H1 (cell line): Measurements from ENCODE around the gene BTNL2. TPM values are rescaled to one million over a fixed set of nuclear protein-coding genes. Genes with fewer than 3 reads are reported as not detected.

Experiments used
- CTCF ChIA-PET: fragments of 300-600 bp; sonication (Branson Sonifier 250); formaldehyde crosslinking; loops from one replicate; lab custom pipeline; 2021; ENCODE audit not compliant: partially characterized antibody; lab: Charles Lee
- POLR2A ChIA-PET: fragments of 300-600 bp; sonication (Branson Sonifier 250); formaldehyde crosslinking; loops from one replicate; lab custom pipeline; 2021; ENCODE audit warnings: inconsistent platforms; ENCODE audit not compliant: partially characterized antibody; lab: Charles Lee
- DNase-seq, 2 experiments: peaks; one replicate each; pipeline versions ENCODE4 v3.0.0 to v3.0.0-alpha.2; 2010 to 2022; ENCODE audit warnings: low spot score in 2 of 2, low read depth in 1 of 2, mixed read lengths in 1 of 2
- FAIRE-seq: peaks from 2 replicates; lab custom pipeline; 2011; peaks lifted over from hg19 to GRCh38; lab: Jason Lieb, UNC
- H2AFZ ChIP-seq: 2 replicates; pipeline ENCODE4 v1.8.1; 2012; ENCODE audit warnings: low read length, inconsistent platforms
- H2AK5ac ChIP-seq: 2 replicates; pipeline ENCODE4 v1.6.1; 2013; ENCODE audit warnings: low read depth, low read length
- H2BK120ac ChIP-seq: replicated peaks from 2 replicates; pipeline ENCODE3; 2013; ENCODE audit warnings: low read depth, low read length, inconsistent platforms
- H2BK12ac ChIP-seq: 2 replicates; pipeline ENCODE4 v1.6.1; 2013; ENCODE audit warnings: low read depth, low read length
- H2BK15ac ChIP-seq: 2 replicates; pipeline ENCODE4 v1.6.1; 2013; ENCODE audit warnings: low read length
- H2BK20ac ChIP-seq: 2 replicates; pipeline ENCODE4 v1.6.1; 2013; ENCODE audit warnings: low read length
- H2BK5ac ChIP-seq: 2 replicates; pipeline ENCODE4 v1.6.1; 2013; ENCODE audit warnings: low read depth, low read length
- H3K14ac ChIP-seq: 2 replicates; pipeline ENCODE4 v1.6.1; 2013; ENCODE audit warnings: inconsistent platforms; ENCODE audit not compliant: insufficient read length
- H3K18ac ChIP-seq: 2 replicates; pipeline ENCODE4 v1.6.1; 2013; ENCODE audit warnings: low read length; ENCODE audit errors: extremely low read depth
- H3K23ac ChIP-seq: 2 replicates; pipeline ENCODE4 v1.6.1; 2013; ENCODE audit warnings: inconsistent platforms; ENCODE audit not compliant: insufficient read length
- H3K23me2 ChIP-seq: 2 replicates; pipeline ENCODE4 v1.6.1; 2013; ENCODE audit warnings: low read depth, low read length
- H3K27ac ChIP-seq: 2 replicates; pipeline ENCODE4 v1.6.1; 2011; ENCODE audit warnings: low read depth, low read length, inconsistent platforms
- H3K27me3 ChIP-seq, 4 experiments: replicated peaks in 1 of 4; 1 replicate in 1 of 4; 2 replicates in 3 of 4; pipeline versions ENCODE4 v1.6.1 to v1.8.1; 2011 to 2013; ENCODE audit warnings: low read length in 3 of 4, mild to moderate bottlenecking in 3 of 4, inconsistent platforms in 2 of 4, mixed read lengths in 2 of 4, moderate library complexity in 1 of 4; ENCODE audit not compliant: control insufficient read depth in 3 of 4, insufficient read depth in 3 of 4; ENCODE audit errors: extremely low read depth in 1 of 4
- H3K36me3 ChIP-seq, 4 experiments: 2 replicates each; pipeline versions ENCODE4 v1.6.1 to v1.8.1; 2011 to 2013; ENCODE audit warnings: mild to moderate bottlenecking in 4 of 4, low read length in 3 of 4, moderate library complexity in 2 of 4, control low read depth in 1 of 4, inconsistent platforms in 1 of 4; ENCODE audit not compliant: insufficient read depth in 4 of 4, control insufficient read depth in 2 of 4
- H3K4ac ChIP-seq: replicated peaks from 2 replicates; pipeline ENCODE3; 2013; ENCODE audit warnings: low read length, low read depth, mixed read lengths, inconsistent platforms; ENCODE audit not compliant: insufficient read length
- H3K4me1 ChIP-seq, 4 experiments: replicated peaks in 1 of 4; 1 replicate in 1 of 4; 2 replicates in 3 of 4; pipeline versions ENCODE4 v1.6.1 to v1.8.1; 2011 to 2013; ENCODE audit warnings: low read length in 3 of 4, inconsistent platforms in 2 of 4, mixed read lengths in 1 of 4; ENCODE audit not compliant: insufficient read depth in 4 of 4, control insufficient read depth in 3 of 4
- H3K4me2 ChIP-seq, 2 experiments: 2 replicates each; pipeline versions ENCODE4 v1.6.1 to v1.8.1; 2011 to 2013; ENCODE audit warnings: low read depth in 2 of 2, low read length in 2 of 2, control low read depth in 1 of 2, inconsistent platforms in 1 of 2, mild to moderate bottlenecking in 1 of 2; ENCODE audit not compliant: insufficient read depth in 1 of 2
- H3K4me3 ChIP-seq, 4 experiments: fragments of 200-600, 300-600 bp in 1 of 4; sonication (generic), shearing (Covaris generic), sonication (Bioruptor Twin) in 1 of 4; 2 replicates each; pipeline versions ENCODE4 v1.5.1 to v1.8.1; 2011 to 2016; ENCODE audit warnings: low read length in 4 of 4, low read depth in 3 of 4, control low read depth in 2 of 4, inconsistent platforms in 2 of 4, mild to moderate bottlenecking in 2 of 4, mixed read lengths in 1 of 4, moderate library complexity in 1 of 4; ENCODE audit not compliant: insufficient read depth in 2 of 4; ENCODE audit errors: extremely low read depth in 1 of 4
- H3K56ac ChIP-seq: replicated peaks from 2 replicates; pipeline ENCODE3; 2013; ENCODE audit warnings: low read depth, mild to moderate bottlenecking, mixed read lengths, low read length, inconsistent platforms; ENCODE audit not compliant: insufficient read length
- H3K79me1 ChIP-seq: 2 replicates; pipeline ENCODE4 v1.6.1; 2013; ENCODE audit warnings: low read depth, low read length, control low read depth
- H3K79me2 ChIP-seq, 2 experiments: 2 replicates each; pipeline versions ENCODE4 v1.6.1 to v1.8.1; 2012 to 2013; ENCODE audit warnings: low read length in 2 of 2, mild to moderate bottlenecking in 2 of 2, inconsistent platforms in 1 of 2; ENCODE audit not compliant: insufficient read depth in 2 of 2, control insufficient read depth in 1 of 2
- H3K9ac ChIP-seq, 4 experiments: replicated peaks in 1 of 4; 1 replicate in 1 of 4; 2 replicates in 3 of 4; pipeline versions ENCODE4 v1.6.1 to v1.8.1; 2011 to 2013; ENCODE audit warnings: low read depth in 3 of 4, low read length in 3 of 4, control low read depth in 2 of 4, mild to moderate bottlenecking in 2 of 4, moderate library complexity in 2 of 4, inconsistent platforms in 1 of 4; ENCODE audit errors: extremely low read depth in 1 of 4
- H3K9me3 ChIP-seq, 2 experiments: 2 replicates each; pipeline versions ENCODE4 v1.6.1 to v1.8.1; 2012 to 2013; ENCODE audit warnings: mild to moderate bottlenecking in 2 of 2, moderate library complexity in 2 of 2, control low read depth in 1 of 2, inconsistent platforms in 1 of 2, low read depth in 1 of 2, low read length in 1 of 2, mixed read lengths in 1 of 2; ENCODE audit not compliant: insufficient read depth in 2 of 2
- H4K20me1 ChIP-seq, 2 experiments: replicated peaks in 1 of 2; 2 replicates each; pipeline versions ENCODE3 to v1.8.1; 2011 to 2013; ENCODE audit warnings: inconsistent platforms in 2 of 2, low read length in 2 of 2, mild to moderate bottlenecking in 1 of 2; ENCODE audit not compliant: insufficient read depth in 2 of 2, control insufficient read depth in 1 of 2
- H4K5ac ChIP-seq: 2 replicates; pipeline ENCODE4 v1.6.1; 2013; ENCODE audit warnings: low read length, low read depth, mixed read lengths, inconsistent platforms; ENCODE audit not compliant: insufficient read length
- H4K8ac ChIP-seq: 2 replicates; pipeline ENCODE4 v1.8.0; 2013; ENCODE audit warnings: mild to moderate bottlenecking, moderate library complexity, low read length, inconsistent platforms; ENCODE audit not compliant: insufficient read depth; ENCODE audit errors: extremely low read depth
- H4K91ac ChIP-seq: replicated peaks from 2 replicates; pipeline ENCODE3; 2013; ENCODE audit warnings: low read length, mixed read lengths, inconsistent platforms; ENCODE audit not compliant: insufficient read length
- CHD1 ChIP-seq: IDR thresholded peaks from 2 replicates; pipeline ENCODE4 v1.6.1; 2012; ENCODE audit warnings: low read depth, low read length, improper control_type of control experiment
- E2F6 ChIP-seq: IDR thresholded peaks from 2 replicates; pipeline ENCODE4 v1.6.1; 2012; ENCODE audit warnings: inconsistent platforms
- GTF2F1 ChIP-seq: IDR thresholded peaks from 2 replicates; pipeline ENCODE4 v1.6.1; 2012; ENCODE audit warnings: low read depth, low read length, improper control_type of control experiment, borderline replicate concordance
- NANOG ChIP-seq: IDR thresholded peaks from 2 replicates; pipeline ENCODE4 v1.6.1; 2011; ENCODE audit warnings: low read length, low read depth, mild to moderate bottlenecking, inconsistent platforms; ENCODE audit not compliant: insufficient read depth, poor library complexity, severe bottlenecking
- NRF1 ChIP-seq: IDR thresholded peaks from 2 replicates; pipeline ENCODE4 v1.6.1; 2011; ENCODE audit warnings: mild to moderate bottlenecking, low read depth, low read length, improper control_type of control experiment
- POLR2A ChIP-seq, 2 experiments: IDR thresholded peaks; 1 replicate in 1 of 2; 2 replicates in 1 of 2; pipeline ENCODE4 v1.6.1; 2011; ENCODE audit warnings: low read depth in 2 of 2, low read length in 2 of 2, mild to moderate bottlenecking in 2 of 2; ENCODE audit errors: control extremely low read depth in 1 of 2
- RBBP5 ChIP-seq: IDR thresholded peaks from 2 replicates; pipeline ENCODE4 v1.7.1; 2012; ENCODE audit warnings: low read depth, mild to moderate bottlenecking, inconsistent platforms, low read length, moderate library complexity, borderline replicate concordance
- RXRA ChIP-seq: IDR thresholded peaks from 2 replicates; pipeline ENCODE4 v1.6.1; 2011; ENCODE audit warnings: low read depth, mild to moderate bottlenecking, low read length, moderate library complexity; ENCODE audit not compliant: insufficient read depth
- SIN3A ChIP-seq, 2 experiments: IDR thresholded peaks in 1 of 2; conservative IDR thresholded peaks in 1 of 2; 2 replicates each; pipeline ENCODE4 v1.6.1; 2011 to 2012; ENCODE audit warnings: low read length in 2 of 2, improper control_type of control experiment in 1 of 2, low read depth in 1 of 2, mild to moderate bottlenecking in 1 of 2
- SIRT6 ChIP-seq: IDR thresholded peaks from one replicate; pipeline ENCODE4 v1.7.1; 2012; ENCODE audit warnings: low read length, inconsistent platforms
- WGBS, 2 experiments: shearing (Covaris generic) in 1 of 2; methylation state at CpG; one replicate each; pipeline versions ENCODE4 v1.1.6 to v1.1.7; 2013 to 2015; ENCODE audit warnings: low lambda C conversion rate in 2 of 2, mixed read lengths in 2 of 2, inconsistent platforms in 1 of 2, low coverage in 1 of 2, missing lambda C conversion rate in 1 of 2; ENCODE audit not compliant: insufficient replicate concordance in 2 of 2, insufficient coverage in 1 of 2, insufficient read length in 1 of 2; ENCODE audit errors: extremely low coverage in 1 of 2, missing lambda C conversion rate in 1 of 2; 5-methylcytosine and 5-hydroxymethylcytosine counted together
- polyA plus RNA-seq, 7 experiments: library from polyadenylated mRNA; depleted of rRNA in 3 of 7; stranded (reverse) in 5 of 7; unstranded in 2 of 7; fragments of >200 nt in 5 of 7; fragments of 200-250 nt in 2 of 7; gene quantifications; 1 replicate in 5 of 7; 2 replicates in 1 of 7; 4 replicates in 1 of 7; pipeline versions ENCODE4 v1.2.1 to v1.2.3, GENCODE V29; 2011 to 2013; ENCODE audit warnings: missing spikeins in 2 of 7, mixed read lengths in 2 of 7
- total RNA-seq: library from RNA; stranded (reverse); fragmentation: NEBNext Ultra II Directional; extraction: Animal tissue kit (Norgen Biotek cat#: 25700); gene quantifications from 2 replicates; pipeline ENCODE4 v1.2.1, GENCODE V29; 2021

The BTNL2 gene
- total and polyA plus RNA-seq, 2 of the 8 experiments (the other 6 are each of a cell fraction or from before 2014, with no cell fraction given) = not detected

DNA sequence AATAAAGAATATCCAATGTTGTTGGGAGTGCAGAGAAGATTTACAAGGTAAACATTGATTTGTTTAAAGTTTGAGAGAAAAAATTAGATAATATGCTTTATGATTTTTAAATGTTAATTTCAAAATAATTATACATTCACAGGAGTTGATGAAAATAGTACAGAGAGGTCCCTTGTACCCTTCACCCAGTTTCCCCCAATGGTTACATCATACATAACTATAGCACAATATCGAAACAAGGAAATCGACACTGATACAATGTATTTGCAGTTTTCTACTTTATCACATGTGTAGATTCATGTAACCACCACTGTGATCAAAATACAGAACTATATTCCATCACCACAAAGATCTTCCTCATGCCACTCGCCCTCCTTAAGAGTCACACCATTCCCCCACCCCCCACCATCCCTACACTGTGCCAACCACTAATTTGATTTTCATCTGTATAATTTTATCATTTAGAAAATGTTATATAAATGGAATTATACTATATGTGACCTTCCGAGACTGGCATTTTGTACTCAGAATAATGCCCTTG lies 21.0 kb upstream of the BTNL2 start:
- no peak overlapping the region for H2BK15ac ChIP-seq
- TF ChIP-seq POLR2A (IDR thresholded peaks at IDR 0.05; ENCODE audit: control extremely low read depth in 1 of 2, low read depth in 2 of 2, low read length in 2 of 2) = no peak
- no peak for TF ChIP-seq RBBP5
- TF ChIP-seq NRF1 = no peak
- no peak for TF ChIP-seq SIN3A (conservative IDR thresholded peaks at IDR 0.05 in 1 of 2, IDR thresholded peaks at IDR 0.05 in 1 of 2; ENCODE audit: low read depth in 1 of 2, low read length in 2 of 2)
- no peak for TF ChIP-seq GTF2F1
- TF ChIP-seq CHD1 = no peak
- TF ChIP-seq E2F6 = no peak
- no peak for TF ChIP-seq NANOG
- no peak for TF ChIP-seq SIRT6
- no peak for TF ChIP-seq RXRA
- no peak overlapping the region for H4K8ac ChIP-seq
- ChIA-PET POLR2A (no interaction called here), CTCF (interaction anchor here (0.9 kb wide), 1 partner anchor 273 kb away, joined by 5 read pairs; no protein-coding TSS in a partner anchor)
- no peak overlapping the region for H3K4me2 ChIP-seq
- H2BK120ac ChIP-seq = no peak overlapping the region
- no peaks in the 10 kb centered on the region for H3K9me3 ChIP-seq
- H3K9ac ChIP-seq = no peak overlapping the region
- no peak overlapping the region for H3K4ac ChIP-seq
- H2BK5ac ChIP-seq = no peak overlapping the region
- 93% methylated on average over 4 of the region's 4 CpGs; no CpG with 5 or more reads in 1 of the 2 experiments for WGBS, 2 experiments
- no peaks in the 10 kb centered on the region for H3K79me1 ChIP-seq
- no peak overlapping the region for H3K27ac ChIP-seq
- no peak overlapping the region for H3K14ac ChIP-seq
- H3K56ac ChIP-seq = no peak overlapping the region
- no peak overlapping the region for H2BK12ac ChIP-seq
- H3K23me2 ChIP-seq = no peaks in the 10 kb centered on the region
- H4K20me1 ChIP-seq = no peaks in the 10 kb centered on the region
- H3K79me2 ChIP-seq = no peaks in the 10 kb centered on the region
- no peak overlapping the region for H2AK5ac ChIP-seq
- H2AFZ ChIP-seq = no peak overlapping the region
- no peaks in the 10 kb centered on the region for H3K4me1 ChIP-seq
- no peak overlapping the region for H4K91ac ChIP-seq
- H3K23ac ChIP-seq = no peak overlapping the region
- no peak for FAIRE-seq
- no peaks in the 10 kb centered on the region for H3K36me3 ChIP-seq
- H2BK20ac ChIP-seq = no peak overlapping the region
- H3K27me3 ChIP-seq = no peaks in the 10 kb centered on the region
- no peak for DNase-seq
- H3K18ac ChIP-seq = no peak overlapping the region
- no peak overlapping the region for H4K5ac ChIP-seq
- no peak overlapping the region for H3K4me3 ChIP-seq
